NAMALWA (cell line): ENCODE measurements around the gene MRPS18B.
"Not testable (repeated sequence)": the region's sequence is repeated elsewhere in the genome, so short reads cannot be mapped to it uniquely, and the experiment has no call there.

Experiments
- DNase-seq: peaks from one replicate; pipeline ENCODE4 v3.0.0-alpha.2; 2015; ENCODE audit warnings: low spot score

MRPS18B gene

GRCh38 chr6:30643656-30644055, 26.0 kb downstream of the MRPS18B start:
- no peak for DNase-seq

- DNase-seq = no peak
Observed at GRCh38 chr6:30644769-30645168, 27.1 kb downstream of the MRPS18B start.

GRCh38 chr6:30645989-30646388, 28.3 kb downstream of the MRPS18B start:
- no peak for DNase-seq

- DNase-seq = peak; percentile 95
Observed at GRCh38 chr6:30646450-30647241, 29.0 kb downstream of the MRPS18B start, which contains the start of gene C6orf136. Gene C6orf136, plus strand, starts transcription at chr6:30647133. Its CDS starts 99 bp downstream, at chr6:30647232.

GRCh38 chr6:30647242-30648116, 29.8 kb downstream of the MRPS18B start:
- DNase-seq = peak; percentile 80

- DNase-seq = no peak
Observed at GRCh38 chr6:30651143-30651542, 33.5 kb downstream of the MRPS18B start.

GRCh38 chr6:30654798-30655742, 37.4 kb downstream of the MRPS18B start:
- no peak for DNase-seq

- DNase-seq = no peak
Observed at GRCh38 chr6:30655743-30656094, 38.1 kb downstream of the MRPS18B start.

- no peak for DNase-seq
Observed at GRCh38 chr6:30656513-30656912, 38.9 kb downstream of the MRPS18B start.

- DNase-seq = no peak
Observed at GRCh38 chr6:30657454-30657853, 39.8 kb downstream of the MRPS18B start.

GRCh38 chr6:30657922-30658321, 40.3 kb downstream of the MRPS18B start:
- not testable (repeated sequence) for DNase-seq

GRCh38 chr6:30664994-30665767, 47.5 kb downstream of the MRPS18B start:
- no peak for DNase-seq

GRCh38 chr6:30666300-30666699, 48.7 kb downstream of the MRPS18B start:
- not testable (repeated sequence) for DNase-seq

GRCh38 chr6:30670760-30671527, 53.3 kb downstream of the MRPS18B start:
- DNase-seq = peak; percentile 37

GRCh38 chr6:30672445-30673253, 55.0 kb downstream of the MRPS18B start, which contains the start of gene DHX16:
Gene DHX16, minus strand, starts transcription at chr6:30673006. Its CDS starts 165 bp downstream, at chr6:30672841.
- DNase-seq = peak; percentile 97
